Spinal cord (tissue), 10 donors: Measurements from ENCODE around the gene DLG2. TPM values are rescaled to one million over a fixed set of nuclear protein-coding genes. Genes with fewer than 3 reads are reported as not detected.
A peak's percentile ranks its signal among the peaks of the same experiment; 100 is the strongest.

ENCODE experiments used
- DNase-seq, 6 donors: peaks; one replicate each; pipeline versions ENCODE4 v3.0.0 to v3.0.0-alpha.2; 2013 to 2015; ENCODE audit warnings: low spot score in 6 of 6, low read depth in 4 of 6
- H3K27ac ChIP-seq: one replicate; pipeline ENCODE4 v1.5.1; 2013; ENCODE audit warnings: low read depth, low read length, control low read depth
- H3K27me3 ChIP-seq: one replicate; pipeline ENCODE4 v1.6.1; 2013; ENCODE audit warnings: low read length; ENCODE audit not compliant: control insufficient read depth, insufficient read depth
- H3K36me3 ChIP-seq: one replicate; pipeline ENCODE4 v1.6.1; 2013; ENCODE audit warnings: low read length; ENCODE audit not compliant: control insufficient read depth, insufficient read depth
- H3K4me1 ChIP-seq: one replicate; pipeline ENCODE4 v1.6.1; 2013; ENCODE audit warnings: low read length; ENCODE audit not compliant: control insufficient read depth, insufficient read depth
- H3K4me3 ChIP-seq: one replicate; pipeline ENCODE4 v1.5.1; 2013; ENCODE audit warnings: low read depth, low read length, control low read depth
- H3K9me3 ChIP-seq: one replicate; pipeline ENCODE4 v1.6.1; 2013; ENCODE audit warnings: low read length; ENCODE audit not compliant: control insufficient read depth, insufficient read depth
- WGBS: methylation state at CpG from one replicate; pipeline ENCODE4 v1.1.5; 2013; ENCODE audit warnings: missing lambda C conversion rate; ENCODE audit not compliant: insufficient coverage; 5-methylcytosine and 5-hydroxymethylcytosine counted together
- polyA plus RNA-seq, 2 donors: library from polyadenylated mRNA; unstranded; fragments of 120-200 nt; gene quantifications; one replicate each; pipeline ENCODE4 v1.2.1, GENCODE V29; 2013; ENCODE audit not compliant: insufficient read length in 2 of 2
- total RNA-seq, 2 donors: library from RNA; depleted of rRNA in 1 of 2; stranded (reverse); fragments of 120-200 nt in 1 of 2; fragments of >200 nt in 1 of 2; gene quantifications; one replicate each; pipeline versions ENCODE4 v1.2.3 to v1.2.4, GENCODE V29; 2013 to 2014
- donor health status: healthy.

The DLG2 gene
- total and polyA plus RNA-seq, 4 donors = 37.7 to 111 (median 49.0) TPM

DNA sequence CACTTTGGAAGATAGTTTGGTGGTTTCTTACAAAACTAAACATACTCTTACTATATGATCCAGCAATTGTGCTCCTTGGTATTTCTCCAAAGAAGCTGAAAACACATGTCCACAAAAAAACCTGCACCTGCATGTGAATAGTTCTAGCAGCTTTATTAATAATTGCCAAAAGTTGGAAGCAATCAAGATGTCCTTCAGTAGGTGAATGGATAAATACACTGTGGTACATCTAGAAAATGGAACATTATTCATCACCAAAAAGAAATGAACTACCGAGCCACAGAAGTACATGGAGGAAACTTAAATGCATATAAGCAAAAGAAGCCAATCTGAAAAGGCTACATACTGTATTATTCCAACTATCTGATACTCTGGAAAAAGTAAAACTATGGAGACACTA is 1771.9 kb downstream of the DLG2 start:
- WGBS = no CpG with 5 or more reads among the region's 1 CpG

DNA sequence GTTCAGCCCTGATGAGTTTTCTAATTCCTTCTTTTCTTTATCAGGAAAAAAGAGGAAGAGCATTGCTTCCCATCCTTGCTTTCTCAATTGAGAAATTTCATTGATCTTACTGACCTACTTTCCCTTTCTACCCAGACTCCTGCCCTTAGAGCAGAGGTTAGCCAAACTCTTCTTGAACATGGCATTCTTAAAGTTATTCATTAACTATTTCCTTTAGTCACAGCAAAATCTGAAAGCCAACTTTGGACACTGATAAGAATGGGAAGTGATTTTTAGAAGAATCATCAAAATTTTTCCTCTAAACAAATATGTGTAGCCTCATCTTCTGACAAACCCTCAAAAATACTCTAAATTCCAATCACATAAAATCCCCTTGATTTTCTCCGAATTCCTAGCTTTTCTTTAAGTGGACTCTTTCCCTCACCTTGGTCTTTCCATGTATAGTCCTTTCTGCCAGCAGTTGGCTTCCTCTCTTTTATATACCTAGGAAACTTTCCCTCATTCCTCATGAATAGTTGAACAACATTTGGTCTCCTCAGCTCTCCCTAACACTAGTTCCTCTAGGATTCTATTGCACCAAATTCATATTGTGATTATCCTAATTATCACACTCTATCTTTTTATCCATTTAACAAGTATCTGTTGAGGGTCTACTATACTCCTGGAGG is 1774.2 kb downstream of the DLG2 start:
- no peaks in the 10 kb centered on the region for H3K36me3 ChIP-seq
- peaks cover 6% of the 10 kb centered on the region for H3K9me3 ChIP-seq
- no peak overlapping the region for H3K4me3 ChIP-seq
- DNase-seq = no peak
- no peaks in the 10 kb centered on the region for H3K4me1 ChIP-seq
- H3K27ac ChIP-seq = no peak overlapping the region
- 83% methylated on average over 1 of the region's 1 CpG for WGBS
- H3K27me3 ChIP-seq = no peaks in the 10 kb centered on the region

More for the DNA sequence above, 1771.9 kb downstream of the DLG2 start:
- Histone ChIP-seq H3K4me1 (no peaks in the 10 kb centered on the region), H3K4me3 (no peak overlapping the region), H3K36me3 (no peaks in the 10 kb centered on the region), H3K9me3 (peaks cover 6% of the 10 kb centered on the region), H3K27me3 (no peaks in the 10 kb centered on the region), H3K27ac (no peak overlapping the region)
- no peak for DNase-seq

- 100% methylated on average over 2 of the region's 3 CpGs for WGBS
- H3K27ac ChIP-seq = no peak overlapping the region
- no peaks in the 10 kb centered on the region for H3K27me3 ChIP-seq
Measured at GRCh38 chr11:83852012-83852411, 1775.1 kb downstream of the DLG2 start.

GRCh38 chr11:83847467-83848034 is 1779.6 kb downstream of the DLG2 start:
- Histone ChIP-seq H3K27me3 (no peaks in the 10 kb centered on the region), H3K36me3 (no peaks in the 10 kb centered on the region), H3K4me1 (no peaks in the 10 kb centered on the region), H3K27ac (no peak overlapping the region), H3K4me3 (no peak overlapping the region), H3K9me3 (no peaks in the 10 kb centered on the region)
- no peak for DNase-seq
- WGBS = no CpG with 5 or more reads among the region's 6 CpGs

More at GRCh38 chr11:83852012-83852411, 1775.1 kb downstream of the DLG2 start:
- H3K4me3 ChIP-seq = no peak overlapping the region
- no peak for DNase-seq
- no peaks in the 10 kb centered on the region for H3K4me1 ChIP-seq
- H3K36me3 ChIP-seq = no peaks in the 10 kb centered on the region
- peaks cover 4% of the 10 kb centered on the region for H3K9me3 ChIP-seq

DNA sequence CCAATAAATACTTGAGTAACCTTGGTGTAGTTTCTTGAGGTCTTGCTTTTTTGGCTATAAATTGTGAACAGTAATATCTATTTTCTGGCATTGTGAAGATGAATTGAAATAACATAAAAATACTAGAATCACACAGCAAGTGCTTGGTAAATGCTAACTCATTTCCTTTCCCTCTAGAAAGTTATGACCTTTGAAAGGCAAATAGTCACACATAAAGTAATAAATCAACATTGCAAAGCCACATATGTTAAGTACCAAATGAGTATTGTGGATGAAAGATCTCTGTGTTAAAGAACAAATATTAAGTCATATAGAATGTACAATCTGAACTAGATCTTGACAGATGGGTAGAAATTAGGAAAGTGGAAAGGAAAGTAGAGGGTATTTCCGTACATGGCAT is 1781.3 kb downstream of the DLG2 start:
- no peak for DNase-seq
- WGBS = 100% methylated on average over 1 of the region's 1 CpG
- Histone ChIP-seq H3K36me3 (no peaks in the 10 kb centered on the region), H3K27ac (no peak overlapping the region), H3K4me3 (no peak overlapping the region), H3K4me1 (no peaks in the 10 kb centered on the region), H3K27me3 (no peaks in the 10 kb centered on the region), H3K9me3 (no peaks in the 10 kb centered on the region)

- Histone ChIP-seq H3K27me3 (no peaks in the 10 kb centered on the region), H3K27ac (no peak overlapping the region), H3K36me3 (no peaks in the 10 kb centered on the region), H3K4me1 (no peaks in the 10 kb centered on the region), H3K4me3 (no peak overlapping the region), H3K9me3 (no peaks in the 10 kb centered on the region)
- DNase-seq = no peak
- WGBS = no CpG with 5 or more reads among the region's 2 CpGs
Measured at GRCh38 chr11:83840326-83840725, 1786.8 kb downstream of the DLG2 start.

DNA sequence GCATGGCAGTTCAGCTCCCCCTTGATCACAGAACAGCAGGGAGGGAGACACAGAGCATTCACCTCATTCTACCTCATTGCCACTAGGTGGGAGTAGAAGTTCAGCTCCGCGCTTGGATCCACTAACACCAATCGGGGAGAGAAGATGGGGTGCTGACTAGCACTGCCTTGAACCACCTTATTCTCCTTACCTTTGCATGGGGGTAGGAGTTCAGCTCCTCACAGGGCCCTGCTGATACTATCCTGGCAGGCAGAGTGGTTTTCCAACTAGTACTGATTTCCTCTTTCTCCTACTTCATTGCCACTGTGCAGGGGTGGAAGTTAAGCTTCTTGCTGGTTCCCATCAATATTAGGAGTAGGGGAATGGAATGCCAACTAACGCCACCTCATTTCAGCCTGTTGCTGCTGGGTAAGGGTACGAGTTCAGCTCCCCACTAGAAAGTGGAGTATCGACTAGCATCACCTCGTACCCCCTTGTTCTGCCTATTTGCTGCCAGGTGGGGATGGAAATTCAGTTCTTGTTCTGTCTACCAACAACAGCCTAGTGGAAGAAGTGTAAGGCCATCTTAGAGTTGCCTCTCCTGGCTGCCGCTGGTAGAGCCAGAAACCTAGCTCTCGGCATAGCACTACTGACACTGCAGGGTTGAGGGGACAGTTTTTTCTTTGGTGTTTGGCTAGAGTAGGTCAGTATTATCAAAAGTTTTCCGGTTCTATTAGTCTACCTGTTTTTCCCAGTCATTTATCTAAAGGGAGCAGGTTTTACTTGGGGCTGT is 1790.1 kb downstream of the DLG2 start:
- WGBS = 87% methylated on average over 3 of the region's 10 CpGs
- H3K9me3 ChIP-seq = no peaks in the 10 kb centered on the region
- no peak overlapping the region for H3K4me3 ChIP-seq
- H3K4me1 ChIP-seq = no peaks in the 10 kb centered on the region
- peak in 4 of 6 donors; percentile 30 to 91 (median 56) for DNase-seq
- no peaks in the 10 kb centered on the region for H3K27me3 ChIP-seq
- no peaks in the 10 kb centered on the region for H3K36me3 ChIP-seq
- H3K27ac ChIP-seq = no peak overlapping the region

DNA sequence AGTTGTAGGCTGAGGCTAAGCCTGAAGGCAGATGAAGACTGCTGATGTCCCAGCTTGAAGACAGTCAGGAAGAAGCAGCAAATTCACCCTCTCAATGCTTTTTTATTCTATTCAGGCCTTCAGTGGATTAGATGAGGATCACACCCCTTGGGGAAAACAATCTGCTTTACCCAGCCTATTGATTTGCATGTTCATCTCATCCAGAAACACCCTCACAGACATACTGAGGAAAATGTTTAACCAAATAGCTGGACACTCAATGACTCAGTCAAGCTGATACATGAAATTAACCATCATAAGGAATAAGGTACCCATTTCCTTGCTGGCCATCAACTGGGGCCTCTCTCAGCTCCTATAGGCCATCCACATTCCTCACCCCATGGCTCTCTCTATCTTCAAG is 1791.1 kb downstream of the DLG2 start:
- Histone ChIP-seq H3K27ac (no peak overlapping the region), H3K9me3 (no peaks in the 10 kb centered on the region)

DNA sequence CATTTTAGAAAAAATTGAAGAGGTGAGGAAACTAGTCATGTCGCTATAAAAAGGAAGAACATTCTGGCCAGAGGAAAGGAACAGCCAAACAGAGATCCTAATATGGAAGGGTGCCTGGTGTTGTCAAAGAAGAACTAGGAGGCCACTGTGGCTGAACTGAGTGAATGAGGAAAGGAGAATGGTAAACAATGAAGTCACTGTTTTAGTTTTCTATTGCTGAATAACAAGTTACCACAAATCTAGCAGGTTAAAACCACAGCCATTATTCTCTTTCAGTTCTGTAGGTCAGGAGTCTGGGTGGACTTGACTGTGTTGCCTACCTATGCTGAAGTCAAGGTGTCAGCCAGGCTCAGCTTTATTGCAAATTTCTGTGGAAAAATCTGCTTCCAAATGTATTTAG is 1791.7 kb downstream of the DLG2 start:
- Histone ChIP-seq H3K27ac (no peak overlapping the region), H3K4me1 (no peaks in the 10 kb centered on the region), H3K36me3 (no peaks in the 10 kb centered on the region), H3K4me3 (no peak overlapping the region), H3K9me3 (no peaks in the 10 kb centered on the region), H3K27me3 (no peaks in the 10 kb centered on the region)
- 43% methylated on average over 1 of the region's 1 CpG for WGBS
- DNase-seq = no peak

More for the DNA sequence above, 1791.1 kb downstream of the DLG2 start:
- H3K4me3 ChIP-seq = no peak overlapping the region
- H3K4me1 ChIP-seq = no peaks in the 10 kb centered on the region
- H3K36me3 ChIP-seq = no peaks in the 10 kb centered on the region
- no peak for DNase-seq
- no peaks in the 10 kb centered on the region for H3K27me3 ChIP-seq

- H3K4me1 ChIP-seq = no peaks in the 10 kb centered on the region
- no peak overlapping the region for H3K27ac ChIP-seq
- no peaks in the 10 kb centered on the region for H3K36me3 ChIP-seq
- H3K4me3 ChIP-seq = no peak overlapping the region
- DNase-seq = no peak
- no peaks in the 10 kb centered on the region for H3K27me3 ChIP-seq
- no peaks in the 10 kb centered on the region for H3K9me3 ChIP-seq
Measured at GRCh38 chr11:83831929-83832328, 1795.2 kb downstream of the DLG2 start.
